GM21423 (cell line): Measurements from ENCODE around the gene GOLT1A.
A peak's percentile ranks its signal among the peaks of the same experiment; 100 is the strongest.

Experiments
- ATAC-seq: cut with Tn5 transposase; IDR thresholded peaks from one replicate; pipeline ENCODE4 v1.9.1; 2021; ENCODE audit warnings: mild to moderate bottlenecking, moderate library complexity; ENCODE audit not compliant: unreplicated experiment

The GOLT1A gene

GRCh38 chr1:204213668-204214662 lies at the start of gene GOLT1A:
GOLT1A (minus strand) TSS chr1:204213988; CDS start chr1:204213906, 82 bp downstream.
- peak; percentile 73 for ATAC-seq

- no peak for ATAC-seq
These were observed 49.6 kb upstream of the GOLT1A start for GRCh38 chr1:204263254-204263910.

GRCh38 chr1:204262506-204263253 lies 48.9 kb upstream of the GOLT1A start:
- ATAC-seq, result no peak

GRCh38 chr1:204261746-204262505 lies 48.1 kb upstream of the GOLT1A start:
- ATAC-seq, result no peak

GRCh38 chr1:204261266-204261665 lies 47.5 kb upstream of the GOLT1A start:
- ATAC-seq, result no peak

- ATAC-seq, result no peak
These were observed 46.9 kb upstream of the GOLT1A start for GRCh38 chr1:204260601-204261197.

- ATAC-seq, result no peak
These were observed 46.0 kb upstream of the GOLT1A start for GRCh38 chr1:204259782-204260181.

- no peak for ATAC-seq
These were observed 45.4 kb upstream of the GOLT1A start for GRCh38 chr1:204259196-204259595.

- ATAC-seq, result no peak
These were observed 44.7 kb upstream of the GOLT1A start for GRCh38 chr1:204258213-204259115.

GRCh38 chr1:204257446-204257845 lies 43.7 kb upstream of the GOLT1A start:
- no peak for ATAC-seq

GRCh38 chr1:204256531-204256930 lies 42.7 kb upstream of the GOLT1A start:
- ATAC-seq, result no peak

- no peak for ATAC-seq
These were observed 42.2 kb upstream of the GOLT1A start for GRCh38 chr1:204255966-204256365.

- no peak for ATAC-seq
These were observed 41.4 kb upstream of the GOLT1A start for GRCh38 chr1:204255225-204255624.

- ATAC-seq, result no peak
These were observed 40.4 kb upstream of the GOLT1A start for GRCh38 chr1:204254031-204254661.

GRCh38 chr1:204251926-204252689 lies 38.3 kb upstream of the GOLT1A start:
- no peak for ATAC-seq

- no peak for ATAC-seq
These were observed 37.5 kb upstream of the GOLT1A start for GRCh38 chr1:204251286-204251685.

- no peak for ATAC-seq
These were observed 36.7 kb upstream of the GOLT1A start for GRCh38 chr1:204250428-204251030.
